ENCODE results near the gene ZBTB20.

ZBTB20 gene

DNA sequence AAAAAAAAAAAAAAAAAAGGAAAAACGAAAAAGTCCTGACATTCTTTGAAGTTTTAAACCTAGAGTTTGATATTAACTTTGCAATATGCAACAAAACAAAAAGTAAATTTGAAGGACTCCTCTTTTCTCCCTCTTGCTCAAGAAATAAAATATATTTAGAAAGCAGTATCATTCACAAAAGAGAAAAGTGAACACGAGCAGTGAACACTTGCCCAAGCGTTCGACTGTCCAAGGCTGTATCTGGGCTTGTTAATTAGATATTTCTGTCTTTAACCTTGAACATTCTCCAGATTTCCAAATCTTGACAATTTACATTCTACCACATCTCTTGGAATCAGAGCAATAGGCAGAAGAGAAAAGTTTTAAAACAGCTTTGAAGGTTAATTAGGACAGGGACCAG, 495.5 kb downstream of the ZBTB20 start:
- H3K36me3 Mint-ChIP-seq (ENCODE audit: low read depth) = no peaks in the 10 kb centered on the region
- no peaks in the 10 kb centered on the region for H3K4me1 Mint-ChIP-seq (ENCODE audit: low read depth)
- no peak overlapping the region for H3K27ac Mint-ChIP-seq
- no peaks in the 10 kb centered on the region for H3K9me3 Mint-ChIP-seq
- no peaks in the 10 kb centered on the region for H3K27me3 Mint-ChIP-seq (ENCODE audit: low read depth)
- H3K4me3 Mint-ChIP-seq = no peak overlapping the region

- Mint-ChIP-seq H3K36me3 (ENCODE audit: low read depth) (no peaks in the 10 kb centered on the region), H3K27ac (no peak overlapping the region), H3K4me1 (ENCODE audit: low read depth) (no peaks in the 10 kb centered on the region), H3K4me3 (no peak overlapping the region), H3K27me3 (ENCODE audit: low read depth) (no peaks in the 10 kb centered on the region), H3K9me3 (no peaks in the 10 kb centered on the region)
Measured at GRCh38 chr3:114650808-114651207, 496.3 kb downstream of the ZBTB20 start.

GRCh38 chr3:114649331-114649730, 497.8 kb downstream of the ZBTB20 start:
- H3K27ac Mint-ChIP-seq = no peak overlapping the region
- no peaks in the 10 kb centered on the region for H3K27me3 Mint-ChIP-seq (ENCODE audit: low read depth)

DNA sequence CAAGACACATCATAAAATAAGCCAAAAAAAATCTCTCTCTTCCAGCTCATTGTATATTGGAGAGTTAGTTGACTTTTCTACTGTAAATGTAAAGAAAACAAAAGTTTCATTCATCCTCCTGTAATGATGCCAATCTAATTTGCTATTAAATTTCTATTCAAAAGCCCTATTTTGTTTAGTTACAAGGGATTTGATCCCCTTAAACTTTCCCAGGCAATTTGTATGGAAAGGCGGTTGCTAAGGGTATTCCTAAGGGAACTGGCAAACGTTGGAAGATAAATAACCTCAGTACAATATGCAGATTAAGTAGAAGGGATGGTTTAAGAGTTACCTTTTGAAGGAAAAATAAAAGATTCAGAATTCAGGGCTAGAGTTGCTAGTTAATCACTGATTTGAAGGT, 500.6 kb downstream of the ZBTB20 start:
- no peaks in the 10 kb centered on the region for H3K27me3 Mint-ChIP-seq (ENCODE audit: low read depth)
- no peak overlapping the region for H3K4me3 Mint-ChIP-seq
- no peak overlapping the region for H3K27ac Mint-ChIP-seq
- H3K4me1 Mint-ChIP-seq (ENCODE audit: low read depth) = no peaks in the 10 kb centered on the region
- no peaks in the 10 kb centered on the region for H3K9me3 Mint-ChIP-seq
- no peaks in the 10 kb centered on the region for H3K36me3 Mint-ChIP-seq (ENCODE audit: low read depth)

More at GRCh38 chr3:114649331-114649730, 497.8 kb downstream of the ZBTB20 start:
- Mint-ChIP-seq H3K4me3 (no peak overlapping the region), H3K4me1 (ENCODE audit: low read depth) (no peaks in the 10 kb centered on the region), H3K9me3 (no peaks in the 10 kb centered on the region), H3K36me3 (ENCODE audit: low read depth) (no peaks in the 10 kb centered on the region)

DNA sequence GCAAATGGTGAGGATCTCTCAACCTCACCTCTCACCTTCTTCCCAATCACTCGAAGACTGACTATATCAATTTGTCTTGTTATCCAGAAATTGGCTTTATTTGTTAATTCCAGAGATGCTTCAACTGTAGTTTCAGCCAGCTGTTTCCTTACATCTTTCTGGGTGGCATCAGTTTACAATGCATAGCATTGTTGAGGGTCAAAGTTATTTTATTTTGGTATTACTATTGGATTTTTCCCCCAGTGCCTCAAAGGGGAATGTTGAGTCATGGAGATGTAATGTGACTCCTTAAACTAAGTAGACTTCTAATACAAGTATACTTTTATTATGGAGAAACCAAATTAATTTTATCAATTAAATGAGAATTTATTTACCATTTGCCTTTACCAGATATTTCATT, 501.7 kb downstream of the ZBTB20 start:
- Mint-ChIP-seq H3K27me3 (ENCODE audit: low read depth) (no peaks in the 10 kb centered on the region), H3K4me3 (no peak overlapping the region), H3K4me1 (ENCODE audit: low read depth) (no peaks in the 10 kb centered on the region), H3K9me3 (no peaks in the 10 kb centered on the region), H3K36me3 (ENCODE audit: low read depth) (no peaks in the 10 kb centered on the region), H3K27ac (no peak overlapping the region)

GRCh38 chr3:114644367-114644766, 502.7 kb downstream of the ZBTB20 start:
- H3K27me3 Mint-ChIP-seq (ENCODE audit: low read depth) = no peaks in the 10 kb centered on the region
- H3K36me3 Mint-ChIP-seq (ENCODE audit: low read depth) = no peaks in the 10 kb centered on the region
- H3K4me3 Mint-ChIP-seq = no peak overlapping the region
- H3K27ac Mint-ChIP-seq = no peak overlapping the region
- no peaks in the 10 kb centered on the region for H3K4me1 Mint-ChIP-seq (ENCODE audit: low read depth)
- H3K9me3 Mint-ChIP-seq = no peaks in the 10 kb centered on the region

DNA sequence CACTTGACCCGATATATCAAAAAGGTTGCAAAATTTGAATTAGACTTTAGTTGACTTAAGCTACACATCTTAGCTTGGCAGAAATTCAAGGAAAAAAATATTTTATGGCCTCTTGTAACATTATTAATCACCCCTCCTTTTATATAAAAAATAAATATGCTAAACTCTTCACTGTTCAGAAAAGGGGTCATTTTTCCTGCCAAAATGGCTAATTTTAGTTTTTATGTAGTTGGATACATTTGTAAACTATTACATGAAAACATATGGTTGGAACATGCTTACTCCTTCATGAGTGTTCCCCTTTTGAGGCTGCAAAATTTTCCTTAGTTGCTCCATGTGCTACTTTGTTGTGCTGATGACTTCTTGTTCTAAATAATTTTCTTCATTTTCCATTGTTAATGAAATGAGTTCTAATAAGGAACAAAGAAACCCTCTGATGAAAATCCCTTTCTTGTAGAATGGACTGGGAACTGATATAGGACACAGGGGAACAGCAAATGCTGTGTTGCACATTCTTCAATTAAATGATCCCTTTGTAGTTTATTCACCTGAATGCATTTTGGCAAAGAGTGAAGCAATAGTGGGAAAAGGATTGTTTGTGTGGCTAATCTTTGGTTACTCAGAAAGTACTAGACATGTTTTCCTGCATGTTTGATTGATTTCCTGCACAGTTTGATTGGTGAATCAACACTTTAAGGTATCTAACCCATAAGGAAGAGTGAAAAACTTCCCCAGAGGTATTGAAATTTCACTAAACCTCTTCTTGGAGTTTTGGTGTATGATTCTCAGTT, 503.9 kb downstream of the ZBTB20 start:
- Mint-ChIP-seq H3K4me3 (no peak overlapping the region), H3K9me3 (no peaks in the 10 kb centered on the region), H3K27me3 (ENCODE audit: low read depth) (no peaks in the 10 kb centered on the region), H3K36me3 (ENCODE audit: low read depth) (no peaks in the 10 kb centered on the region), H3K4me1 (ENCODE audit: low read depth) (no peaks in the 10 kb centered on the region), H3K27ac (no peak overlapping the region)

GRCh38 chr3:114640126-114640525, 507.0 kb downstream of the ZBTB20 start:
- H3K27ac Mint-ChIP-seq = no peak overlapping the region
- no peak overlapping the region for H3K4me3 Mint-ChIP-seq
- H3K27me3 Mint-ChIP-seq (ENCODE audit: low read depth) = no peaks in the 10 kb centered on the region
- H3K4me1 Mint-ChIP-seq (ENCODE audit: low read depth) = no peaks in the 10 kb centered on the region
- H3K9me3 Mint-ChIP-seq = peaks cover 10% of the 10 kb centered on the region
- peaks cover 3% of the 10 kb centered on the region for H3K36me3 Mint-ChIP-seq (ENCODE audit: low read depth)

DNA sequence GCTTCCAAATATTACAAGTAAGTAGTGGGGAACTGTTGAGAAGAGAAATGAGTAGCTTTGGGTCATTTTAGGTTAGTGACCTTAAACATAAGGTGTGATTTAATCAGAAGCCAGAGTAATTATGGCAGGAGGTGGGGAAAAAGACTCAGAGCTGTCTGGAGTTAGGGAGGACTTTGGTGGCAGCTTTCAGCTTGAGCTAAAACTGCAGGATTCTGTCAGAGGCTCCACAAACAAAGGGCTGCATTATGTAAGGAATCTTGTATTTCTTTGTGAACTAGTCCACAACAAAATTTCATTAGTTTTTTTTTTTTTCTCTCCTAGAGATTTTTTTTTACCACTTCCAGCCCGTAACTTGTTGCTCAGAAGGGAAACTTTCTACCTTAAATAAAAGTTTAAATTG, 507.9 kb downstream of the ZBTB20 start:
- Mint-ChIP-seq H3K4me1 (ENCODE audit: low read depth) (no peaks in the 10 kb centered on the region), H3K27ac (no peak overlapping the region), H3K36me3 (ENCODE audit: low read depth) (peaks cover 3% of the 10 kb centered on the region), H3K9me3 (peaks cover 12% of the 10 kb centered on the region), H3K27me3 (ENCODE audit: low read depth) (no peaks in the 10 kb centered on the region), H3K4me3 (no peak overlapping the region)

- H3K9me3 Mint-ChIP-seq = peaks cover 13% of the 10 kb centered on the region
- H3K27ac Mint-ChIP-seq = no peak overlapping the region
- peaks cover 3% of the 10 kb centered on the region for H3K36me3 Mint-ChIP-seq (ENCODE audit: low read depth)
- no peak overlapping the region for H3K4me3 Mint-ChIP-seq
- no peaks in the 10 kb centered on the region for H3K27me3 Mint-ChIP-seq (ENCODE audit: low read depth)
- H3K4me1 Mint-ChIP-seq (ENCODE audit: low read depth) = no peaks in the 10 kb centered on the region
Measured at GRCh38 chr3:114635878-114636277, 511.2 kb downstream of the ZBTB20 start.

GRCh38 chr3:114634635-114635034, 512.5 kb downstream of the ZBTB20 start:
- Mint-ChIP-seq H3K9me3 (peaks cover 13% of the 10 kb centered on the region), H3K27ac (no peak overlapping the region), H3K4me1 (ENCODE audit: low read depth) (no peaks in the 10 kb centered on the region), H3K27me3 (ENCODE audit: low read depth) (no peaks in the 10 kb centered on the region), H3K36me3 (ENCODE audit: low read depth) (peaks cover 3% of the 10 kb centered on the region), H3K4me3 (no peak overlapping the region)

- no peak overlapping the region for H3K4me3 Mint-ChIP-seq
- H3K36me3 Mint-ChIP-seq (ENCODE audit: low read depth) = peaks cover 3% of the 10 kb centered on the region
- peaks cover 13% of the 10 kb centered on the region for H3K9me3 Mint-ChIP-seq
- no peaks in the 10 kb centered on the region for H3K4me1 Mint-ChIP-seq (ENCODE audit: low read depth)
- H3K27ac Mint-ChIP-seq = no peak overlapping the region
- H3K27me3 Mint-ChIP-seq (ENCODE audit: low read depth) = no peaks in the 10 kb centered on the region
Measured at GRCh38 chr3:114632757-114633424, 514.2 kb downstream of the ZBTB20 start.

GRCh38 chr3:114627770-114628169, 519.3 kb downstream of the ZBTB20 start:
- no peaks in the 10 kb centered on the region for H3K27me3 Mint-ChIP-seq (ENCODE audit: low read depth)
- no peaks in the 10 kb centered on the region for H3K36me3 Mint-ChIP-seq (ENCODE audit: low read depth)
- no peaks in the 10 kb centered on the region for H3K4me1 Mint-ChIP-seq (ENCODE audit: low read depth)
- H3K27ac Mint-ChIP-seq = no peak overlapping the region
- no peaks in the 10 kb centered on the region for H3K9me3 Mint-ChIP-seq
- H3K4me3 Mint-ChIP-seq = no peak overlapping the region

DNA sequence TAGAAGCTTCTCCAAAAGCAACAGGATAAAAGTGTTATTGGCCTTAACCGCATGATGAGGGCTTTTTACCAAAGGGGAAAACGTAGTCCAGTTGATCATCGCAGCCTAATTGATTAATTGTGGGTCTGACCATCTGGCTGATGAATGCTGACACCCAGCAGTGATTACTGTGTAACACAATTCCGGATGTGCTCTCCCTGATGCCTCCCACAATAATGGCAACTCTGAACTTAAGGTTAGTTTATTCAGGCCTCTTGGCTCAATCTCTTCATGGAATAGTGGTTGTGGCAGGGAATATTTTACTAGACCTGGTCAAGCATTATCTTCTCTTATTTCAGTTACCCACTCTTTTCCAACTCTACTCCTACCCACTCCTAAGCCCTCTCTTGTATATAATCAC, 520.3 kb downstream of the ZBTB20 start:
- H3K4me1 Mint-ChIP-seq (ENCODE audit: low read depth) = no peaks in the 10 kb centered on the region
- H3K4me3 Mint-ChIP-seq = no peak overlapping the region
- no peaks in the 10 kb centered on the region for H3K36me3 Mint-ChIP-seq (ENCODE audit: low read depth)
- no peaks in the 10 kb centered on the region for H3K9me3 Mint-ChIP-seq
- no peak overlapping the region for H3K27ac Mint-ChIP-seq
- H3K27me3 Mint-ChIP-seq (ENCODE audit: low read depth) = no peaks in the 10 kb centered on the region

- Mint-ChIP-seq H3K4me3 (no peak overlapping the region), H3K27me3 (ENCODE audit: low read depth) (no peaks in the 10 kb centered on the region), H3K36me3 (ENCODE audit: low read depth) (no peaks in the 10 kb centered on the region), H3K4me1 (ENCODE audit: low read depth) (no peaks in the 10 kb centered on the region), H3K27ac (no peak overlapping the region), H3K9me3 (no peaks in the 10 kb centered on the region)
Measured at GRCh38 chr3:114624571-114625181, 522.4 kb downstream of the ZBTB20 start.
